ENCODE data around the gene IER3IP1. TPM values are rescaled to one million over a fixed set of nuclear protein-coding genes. Genes with fewer than 3 reads are reported as not detected.
A peak's percentile ranks its signal among the peaks of the same experiment; 100 is the strongest.

IER3IP1 gene
- total RNA-seq, 4 donors from 2014 or later = 13.0 to 17.0 (median 14.3) TPM

- intact Hi-C loops (cut with DNase I; ENCODE audit: low total_unique reads) = no loop called here
- in situ Hi-C loops (cut with MboI; ENCODE audit: low sequenced_read_pairs in 4 of 4) = no loop called here
- H3K36me3 ChIP-seq = peaks cover 0 to 59% of the 10 kb centered on the region in 2 donors
These were observed 67.2 kb downstream of the IER3IP1 start for GRCh38 chr18:47108998-47109405.

GRCh38 chr18:47108373-47108772 is 67.8 kb downstream of the IER3IP1 start:
- H3K36me3 ChIP-seq = peaks cover 0 to 55% of the 10 kb centered on the region in 2 donors
- H3K27ac ChIP-seq = no peak overlapping the region
- no peak for TF ChIP-seq POLR2A (IDR thresholded peaks at IDR 0.05)
- no peak for TF ChIP-seq CTCF (IDR thresholded peaks at IDR 0.05 in 4 of 5, conservative IDR thresholded peaks at IDR 0.05 in 1 of 5)
- no peak overlapping the region for H3K4me3 ChIP-seq
- DNase-seq (no peak), ATAC-seq (no peak)
- in situ Hi-C loops (cut with MboI; ENCODE audit: low sequenced_read_pairs in 4 of 4) (no loop called here), intact Hi-C loops (cut with DNase I; ENCODE audit: low total_unique reads) (no loop called here)
- H3K4me1 ChIP-seq = peaks cover 17 to 21% of the 10 kb centered on the region in 2 donors
- no peaks in the 10 kb centered on the region for H3K9me3 ChIP-seq
- H3K27me3 ChIP-seq = no peaks in the 10 kb centered on the region

More at GRCh38 chr18:47108998-47109405, 67.2 kb downstream of the IER3IP1 start:
- peak; percentile 58 to 78 for ATAC-seq
- H3K27me3 ChIP-seq = no peaks in the 10 kb centered on the region
- DNase-seq = no peak
- peak overlapping the region in 2 of 4 donors; percentile 26 to 27 for H3K27ac ChIP-seq
- TF ChIP-seq CTCF (IDR thresholded peaks at IDR 0.05 in 4 of 5, conservative IDR thresholded peaks at IDR 0.05 in 1 of 5) = no peak
- H3K4me3 ChIP-seq = no peak overlapping the region
- peaks cover 17 to 21% of the 10 kb centered on the region in 2 donors for H3K4me1 ChIP-seq
- no peaks in the 10 kb centered on the region for H3K9me3 ChIP-seq

Other genes with a start within 250 kb of the IER3IP1 start
- gene ELOA2, start 140.7 kb downstream of the IER3IP1 start, total RNA-seq = under 1 TPM in 2 of 4 donors, not detected in 2; 0.15 to 0.80 TPM
- 10 to 100 TPM in 3 of 4 donors, 1 to 10 TPM in 1; 5.4 to 21.8 (median 11.9) TPM for gene HDHD2, start 25.9 kb downstream of the IER3IP1 start, total RNA-seq
- gene SKOR2, start 75.3 kb upstream of the IER3IP1 start, total RNA-seq = not detected